Kidney epithelial cell (primary cell): ENCODE measurements around the gene NEDD9. TPM values are rescaled to one million over a fixed set of nuclear protein-coding genes. Genes with fewer than 3 reads are reported as not detected.

Experiments used
- DNase-seq: peaks from one replicate; pipeline ENCODE4 v3.0.0-alpha.2; 2010; ENCODE audit warnings: low read depth
- H3K27me3 ChIP-seq: 2 replicates; pipeline ENCODE4 v1.6.0; 2011; ENCODE audit warnings: low read length; ENCODE audit not compliant: control insufficient read depth, insufficient read depth
- H3K36me3 ChIP-seq: 2 replicates; pipeline ENCODE4 v1.5.1; 2011; ENCODE audit warnings: low read length; ENCODE audit not compliant: control insufficient read depth, insufficient read depth
- H3K4me3 ChIP-seq: 2 replicates; pipeline ENCODE4 v1.5.1; 2011; ENCODE audit warnings: low read depth, mild to moderate bottlenecking, control low read depth, low read length
- total RNA-seq: library from RNA; depleted of rRNA; stranded (reverse); fragments of >200 nt; gene quantifications from 2 replicates; pipeline ENCODE4 v1.2.3, GENCODE V29; 2015
- TF ChIP-seq, protein P1 (sequence below): IDR thresholded peaks from 2 replicates; pipeline ENCODE4 v1.5.1; 2011; ENCODE audit warnings: mild to moderate bottlenecking, moderate library complexity, low read length, control low read depth, inconsistent platforms; ENCODE audit not compliant: insufficient read depth, poor library complexity, severe bottlenecking

NEDD9 gene
- total RNA-seq, 1 donor from 2014 or later, result 48.3 TPM

DNA sequence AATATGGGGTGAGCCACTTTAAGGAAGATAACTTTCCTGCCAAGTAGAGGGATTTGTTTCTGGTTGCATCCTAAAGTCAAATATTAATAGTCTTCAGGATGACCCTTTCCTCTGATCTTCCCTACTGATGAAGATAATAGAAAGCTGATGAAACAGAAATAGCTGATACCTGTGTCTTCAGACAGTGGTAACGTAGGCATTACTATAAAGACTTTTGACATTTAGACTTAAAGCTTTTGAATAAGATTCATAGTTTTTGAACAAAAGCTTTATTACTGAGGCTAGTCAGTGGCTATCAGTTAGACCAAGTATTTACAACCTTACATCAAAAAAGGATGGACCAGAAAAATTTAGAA lies 1.4 kb downstream of the NEDD9 start:
- H3K27me3 ChIP-seq, result no peaks in the 10 kb centered on the region
- DNase-seq, result no peak
- peak overlapping the region; percentile 86 for H3K4me3 ChIP-seq
- no peaks in the 10 kb centered on the region for H3K36me3 ChIP-seq
- TF ChIP-seq, protein P1, sequence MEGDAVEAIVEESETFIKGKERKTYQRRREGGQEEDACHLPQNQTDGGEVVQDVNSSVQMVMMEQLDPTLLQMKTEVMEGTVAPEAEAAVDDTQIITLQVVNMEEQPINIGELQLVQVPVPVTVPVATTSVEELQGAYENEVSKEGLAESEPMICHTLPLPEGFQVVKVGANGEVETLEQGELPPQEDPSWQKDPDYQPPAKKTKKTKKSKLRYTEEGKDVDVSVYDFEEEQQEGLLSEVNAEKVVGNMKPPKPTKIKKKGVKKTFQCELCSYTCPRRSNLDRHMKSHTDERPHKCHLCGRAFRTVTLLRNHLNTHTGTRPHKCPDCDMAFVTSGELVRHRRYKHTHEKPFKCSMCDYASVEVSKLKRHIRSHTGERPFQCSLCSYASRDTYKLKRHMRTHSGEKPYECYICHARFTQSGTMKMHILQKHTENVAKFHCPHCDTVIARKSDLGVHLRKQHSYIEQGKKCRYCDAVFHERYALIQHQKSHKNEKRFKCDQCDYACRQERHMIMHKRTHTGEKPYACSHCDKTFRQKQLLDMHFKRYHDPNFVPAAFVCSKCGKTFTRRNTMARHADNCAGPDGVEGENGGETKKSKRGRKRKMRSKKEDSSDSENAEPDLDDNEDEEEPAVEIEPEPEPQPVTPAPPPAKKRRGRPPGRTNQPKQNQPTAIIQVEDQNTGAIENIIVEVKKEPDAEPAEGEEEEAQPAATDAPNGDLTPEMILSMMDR, result no peak

DNA sequence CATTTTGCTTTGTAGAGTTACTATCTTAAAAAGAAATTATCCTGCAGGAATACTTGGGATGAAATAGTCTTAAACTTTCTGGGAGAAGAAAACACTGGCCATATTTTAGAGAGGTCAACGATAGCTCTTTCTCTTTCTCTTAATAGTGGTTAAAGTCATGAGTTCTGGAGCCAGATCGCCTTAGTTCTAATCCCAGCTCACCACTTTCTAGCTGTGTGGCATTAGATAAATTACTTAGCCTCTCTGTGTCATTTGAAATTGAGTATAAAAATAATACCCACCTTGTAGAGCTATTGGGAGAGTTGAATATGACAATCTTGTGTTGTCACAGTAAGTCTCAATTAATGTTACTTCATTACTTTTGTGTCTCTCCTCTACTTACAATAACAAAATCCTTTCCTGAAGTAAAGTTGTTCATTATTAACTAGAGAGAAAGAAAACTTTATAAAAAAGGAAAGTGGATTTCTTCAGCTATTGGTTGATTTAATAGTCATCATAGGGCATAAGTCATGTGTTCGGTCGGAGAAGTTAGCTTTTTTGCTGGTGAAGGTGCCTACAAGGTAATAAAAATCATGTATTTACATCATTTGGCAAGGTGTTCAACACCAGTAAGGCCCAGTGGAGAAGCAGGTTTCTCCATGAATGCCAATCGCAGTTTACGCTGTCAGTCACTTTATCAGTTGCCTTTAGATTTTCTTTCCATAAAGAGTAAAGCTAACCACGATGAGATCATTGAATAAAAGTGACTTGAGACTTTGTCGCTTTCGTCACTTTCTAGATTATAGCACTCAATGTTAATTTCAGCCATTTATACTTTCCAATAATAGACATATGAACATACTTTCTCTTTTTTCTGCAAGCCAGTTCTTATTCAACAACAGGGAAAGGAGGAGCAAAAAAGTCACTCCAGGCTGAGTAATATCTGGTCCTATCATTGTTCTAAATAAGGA lies 2.0 kb downstream of the NEDD9 start:
- Histone ChIP-seq H3K4me3 (peak overlapping the region; percentile 86), H3K27me3 (no peaks in the 10 kb centered on the region), H3K36me3 (no peaks in the 10 kb centered on the region)
- no peak for DNase-seq
- TF ChIP-seq, protein P1, result no peak

DNA sequence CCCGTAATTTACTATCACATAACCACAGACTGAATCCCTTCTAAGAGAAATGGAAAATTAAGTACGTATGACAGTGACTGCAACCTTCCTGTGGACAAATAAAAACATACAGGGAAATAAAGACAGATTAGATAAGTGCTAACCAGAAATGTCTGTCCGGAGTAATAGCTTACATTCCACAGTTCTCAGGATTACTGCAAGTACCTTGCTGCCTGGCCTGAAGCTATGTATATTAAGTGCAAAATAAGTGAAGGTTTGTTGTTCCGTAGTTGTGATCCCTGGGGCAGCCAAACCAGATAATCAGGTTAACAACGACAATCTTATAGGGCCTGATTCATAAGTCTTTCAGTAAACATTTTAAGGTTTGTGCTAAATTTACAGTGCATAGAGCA lies 2.8 kb downstream of the NEDD9 start:
- H3K27me3 ChIP-seq, result no peaks in the 10 kb centered on the region
- TF ChIP-seq, protein P1, result no peak

DNA sequence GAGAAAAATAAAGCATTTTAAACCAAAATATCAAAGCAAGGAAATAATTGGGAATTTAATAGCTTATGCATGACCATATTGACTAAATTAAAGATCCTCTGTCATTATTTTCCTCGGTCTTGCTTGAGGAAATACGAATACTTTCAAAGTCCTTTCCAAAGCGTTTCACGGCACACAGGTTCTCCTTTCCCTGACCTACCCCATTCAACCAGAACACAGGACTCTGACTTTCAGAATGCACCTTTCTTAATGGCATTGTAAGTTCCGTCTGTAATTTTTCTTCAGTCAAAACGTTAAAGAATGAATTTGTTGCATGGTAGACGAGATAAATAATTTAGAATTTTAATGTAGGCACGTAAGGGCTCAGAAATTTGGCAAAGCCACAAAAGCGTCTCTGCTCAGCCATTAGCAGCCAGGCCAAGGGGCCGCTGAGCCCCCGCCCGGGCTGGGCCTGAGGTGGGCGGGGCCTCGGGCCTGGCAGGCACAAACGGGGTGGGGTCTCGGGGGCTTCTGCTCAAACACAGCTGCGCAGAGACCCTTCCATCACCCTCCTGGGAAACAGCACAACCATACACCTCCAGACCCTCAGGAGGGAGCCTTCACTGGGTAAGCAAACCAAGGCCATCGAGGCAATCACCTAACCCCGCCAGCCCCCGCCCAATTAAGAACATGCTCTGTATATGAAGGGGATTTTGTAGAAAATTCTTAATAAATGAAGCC lies 3.4 kb downstream of the NEDD9 start:
- H3K27me3 ChIP-seq, result no peaks in the 10 kb centered on the region
- peak overlapping the region; percentile 86 for H3K4me3 ChIP-seq
- no peak for DNase-seq
- TF ChIP-seq, protein P1, result no peak
- peaks cover 1% of the 10 kb centered on the region for H3K36me3 ChIP-seq

More for the DNA sequence above, 2.8 kb downstream of the NEDD9 start:
- no peak for DNase-seq
- peak overlapping the region; percentile 86 for H3K4me3 ChIP-seq
- no peaks in the 10 kb centered on the region for H3K36me3 ChIP-seq

DNA sequence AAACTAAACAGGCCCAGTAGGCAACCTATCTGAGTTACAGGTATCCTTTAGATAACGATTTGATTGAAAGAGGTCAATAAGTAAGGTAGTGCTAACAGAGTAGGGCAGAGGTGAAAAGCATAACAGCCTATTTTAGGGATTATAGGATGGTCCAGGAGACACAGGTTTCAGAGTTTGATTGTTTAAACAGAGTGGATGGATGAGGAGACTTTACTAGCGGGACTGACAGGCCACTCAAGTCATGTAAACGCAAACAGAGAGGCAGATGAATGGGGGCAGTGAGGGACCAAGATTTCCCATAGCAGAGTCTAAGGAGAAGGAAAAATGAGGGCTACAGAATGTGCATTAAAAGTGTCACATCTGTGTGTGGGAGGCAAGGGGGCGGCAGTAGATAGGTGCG lies 4.8 kb downstream of the NEDD9 start:
- Histone ChIP-seq H3K36me3 (peaks cover 1% of the 10 kb centered on the region), H3K4me3 (no peak overlapping the region), H3K27me3 (no peaks in the 10 kb centered on the region)
- DNase-seq, result no peak
- TF ChIP-seq, protein P1, result no peak
